ENCODE data around the gene NFYB.

The NFYB gene

GRCh38 chr12:104137902-104138796, at the start of gene NFYB:
TSS of gene NFYB (minus strand) at chr12:104138210. CDS start at chr12:104135453, 2,757 bp downstream.
- no peak for TF ChIP-seq CTCF (conservative IDR thresholded peaks at IDR 0.05; ENCODE audit: low read depth, low read length)
- peak within 1 kb of the TSS; percentile 83 for H3K4me3 ChIP-seq (ENCODE audit: low read depth, low read length)
- DNase-seq (ENCODE audit: low read depth): peak; percentile 99

- H3K4me3 ChIP-seq (ENCODE audit: low read depth, low read length): no peak overlapping the region
- TF ChIP-seq CTCF (conservative IDR thresholded peaks at IDR 0.05; ENCODE audit: low read depth, low read length): no peak
- no peak for DNase-seq (ENCODE audit: low read depth)
Observed at GRCh38 chr12:104187446-104188155, 49.6 kb upstream of the NFYB start.

GRCh38 chr12:104183443-104183842, 45.4 kb upstream of the NFYB start:
- H3K4me3 ChIP-seq (ENCODE audit: low read depth, low read length): no peak overlapping the region
- no peak for TF ChIP-seq CTCF (conservative IDR thresholded peaks at IDR 0.05; ENCODE audit: low read depth, low read length)
- DNase-seq (ENCODE audit: low read depth): no peak

GRCh38 chr12:104182621-104183378, 44.8 kb upstream of the NFYB start:
- peak; percentile 65 for DNase-seq (ENCODE audit: low read depth)
- TF ChIP-seq CTCF (conservative IDR thresholded peaks at IDR 0.05; ENCODE audit: low read depth, low read length): no peak
- H3K4me3 ChIP-seq (ENCODE audit: low read depth, low read length): no peak overlapping the region

- DNase-seq (ENCODE audit: low read depth): peak; percentile 98
- no peak overlapping the region for H3K4me3 ChIP-seq (ENCODE audit: low read depth, low read length)
- TF ChIP-seq CTCF (conservative IDR thresholded peaks at IDR 0.05; ENCODE audit: low read depth, low read length): peak; percentile 15
Observed at GRCh38 chr12:104182144-104182543, 44.1 kb upstream of the NFYB start.

- DNase-seq (ENCODE audit: low read depth): peak; percentile 72
- no peak overlapping the region for H3K4me3 ChIP-seq (ENCODE audit: low read depth, low read length)
- no peak for TF ChIP-seq CTCF (conservative IDR thresholded peaks at IDR 0.05; ENCODE audit: low read depth, low read length)
Observed at GRCh38 chr12:104181313-104181712, 43.3 kb upstream of the NFYB start.
